HCT116 (cell line): ENCODE data around the gene APP.

Source experiments
- CTCF ChIP-seq, 3 experiments: fragments of 200-600 bp in 1 of 3; sonication (generic) in 1 of 3; IDR thresholded peaks in 2 of 3; conservative IDR thresholded peaks in 1 of 3; 2 replicates each; pipeline ENCODE4 v1.5.1; 2012 to 2017; ENCODE audit warnings: low read depth in 2 of 3, low read length in 2 of 3, antibody characterized with exemption in 1 of 3, borderline replicate concordance in 1 of 3, control low read depth in 1 of 3, mild to moderate bottlenecking in 1 of 3, mixed read lengths in 1 of 3, mixed run types in 1 of 3, moderate library complexity in 1 of 3; ENCODE audit not compliant: insufficient read depth in 1 of 3
- POLR2A ChIP-seq: IDR thresholded peaks from 2 replicates; pipeline ENCODE4 v1.7.0; 2011; ENCODE audit warnings: borderline replicate concordance; ENCODE audit not compliant: insufficient read depth, insufficient read length; ENCODE audit errors: extremely low read depth

DNA sequence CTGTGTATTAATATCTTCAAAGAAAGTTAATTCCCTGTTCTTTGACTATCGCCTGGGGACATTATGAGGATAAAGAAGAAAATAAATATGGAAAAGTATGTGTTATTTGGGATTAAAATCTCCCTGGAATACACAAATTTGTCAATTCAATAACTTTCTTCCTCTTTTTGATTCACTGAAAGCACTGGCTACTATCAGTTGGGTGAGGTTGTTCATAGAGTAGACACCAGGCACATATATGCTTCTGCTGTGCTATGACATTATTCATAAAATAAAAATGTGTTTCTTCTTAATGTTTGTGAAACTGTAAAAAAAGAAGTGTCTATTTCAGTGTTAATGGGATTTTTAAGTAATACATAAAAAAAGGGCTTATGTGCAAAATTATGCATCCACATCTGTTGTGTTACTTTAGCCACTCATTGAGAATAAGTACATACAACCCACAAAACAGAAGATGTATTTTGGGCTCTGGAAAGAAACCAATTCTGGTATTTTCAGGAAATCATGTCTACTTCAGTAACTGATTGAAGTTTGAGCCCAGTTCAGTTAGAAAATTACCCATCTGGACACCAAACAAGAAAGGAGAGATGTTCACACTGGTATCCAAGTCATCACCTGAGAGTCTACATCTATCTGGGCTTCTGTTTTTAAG is 266.4 kb downstream of the APP start:
- TF ChIP-seq CTCF (IDR thresholded peaks at IDR 0.05 in 2 of 3, conservative IDR thresholded peaks at IDR 0.05 in 1 of 3; ENCODE audit: borderline replicate concordance in 1 of 3, insufficient read depth in 1 of 3, low read depth in 2 of 3, low read length in 2 of 3): no peak
- no peak for TF ChIP-seq POLR2A
